ENCODE measurements around the gene ACTMAP. TPM values are rescaled to one million over a fixed set of nuclear protein-coding genes. Genes with fewer than 3 reads are reported as not detected.
"Not testable (repeated sequence)": the region's sequence is repeated elsewhere in the genome, so short reads cannot be mapped to it uniquely, and the experiment has no call there.

The ACTMAP gene
- total RNA-seq, 3 donors from 2014 or later (not counting 1 experiment from before 2014, with no cell fraction given) = 5.9 to 9.6 (median 8.2) TPM

DNA sequence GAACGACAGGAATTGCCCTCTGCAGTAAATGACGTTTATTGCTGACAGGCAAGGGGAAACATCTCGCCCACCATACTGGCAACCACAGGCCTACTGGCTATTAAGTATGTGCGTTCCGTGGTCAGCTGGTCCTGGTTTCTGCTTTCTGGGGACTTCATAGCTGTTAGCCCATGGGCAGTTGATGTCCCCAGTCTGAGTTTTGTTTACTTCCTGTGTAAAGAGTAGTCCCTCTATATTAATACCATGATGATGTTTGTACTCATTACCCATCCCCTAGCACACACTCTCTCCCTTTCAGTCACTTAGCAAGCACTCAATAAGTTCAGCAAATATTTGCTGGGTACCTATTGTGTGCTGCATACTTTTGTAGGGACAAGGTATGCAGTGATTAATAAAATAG is 18.6 kb upstream of the ACTMAP start:
- Histone ChIP-seq H3K4me3 (ENCODE audit: low read length) (no peak overlapping the region), H3K9me3 (ENCODE audit: control insufficient read depth, insufficient read depth, low read length) (no peaks in the 10 kb centered on the region), H3K27me3 (ENCODE audit: control insufficient read depth, insufficient read depth, low read length) (no peaks in the 10 kb centered on the region), H3K27ac (ENCODE audit: low read length) (no peak overlapping the region), H3K36me3 (ENCODE audit: control insufficient read depth, insufficient read depth, low read length) (peaks cover 22% of the 10 kb centered on the region), H3K4me1 (ENCODE audit: control insufficient read depth, insufficient read depth, low read length) (peaks cover 36% of the 10 kb centered on the region)
- Mint-ChIP-seq H3K4me1 (peaks cover 9 to 32% of the 10 kb centered on the region in 2 donors), H3K27me3 (ENCODE audit: low read depth in 2 of 2) (no peaks in the 10 kb centered on the region), H3K4me3 (no peak overlapping the region), H3K27ac (peak overlapping the region in 1 of 2 donors; percentile 67), H3K36me3 (peaks cover 8% of the 10 kb centered on the region), H3K9me3 (no peaks in the 10 kb centered on the region)
- TF ChIP-seq, protein P1, sequence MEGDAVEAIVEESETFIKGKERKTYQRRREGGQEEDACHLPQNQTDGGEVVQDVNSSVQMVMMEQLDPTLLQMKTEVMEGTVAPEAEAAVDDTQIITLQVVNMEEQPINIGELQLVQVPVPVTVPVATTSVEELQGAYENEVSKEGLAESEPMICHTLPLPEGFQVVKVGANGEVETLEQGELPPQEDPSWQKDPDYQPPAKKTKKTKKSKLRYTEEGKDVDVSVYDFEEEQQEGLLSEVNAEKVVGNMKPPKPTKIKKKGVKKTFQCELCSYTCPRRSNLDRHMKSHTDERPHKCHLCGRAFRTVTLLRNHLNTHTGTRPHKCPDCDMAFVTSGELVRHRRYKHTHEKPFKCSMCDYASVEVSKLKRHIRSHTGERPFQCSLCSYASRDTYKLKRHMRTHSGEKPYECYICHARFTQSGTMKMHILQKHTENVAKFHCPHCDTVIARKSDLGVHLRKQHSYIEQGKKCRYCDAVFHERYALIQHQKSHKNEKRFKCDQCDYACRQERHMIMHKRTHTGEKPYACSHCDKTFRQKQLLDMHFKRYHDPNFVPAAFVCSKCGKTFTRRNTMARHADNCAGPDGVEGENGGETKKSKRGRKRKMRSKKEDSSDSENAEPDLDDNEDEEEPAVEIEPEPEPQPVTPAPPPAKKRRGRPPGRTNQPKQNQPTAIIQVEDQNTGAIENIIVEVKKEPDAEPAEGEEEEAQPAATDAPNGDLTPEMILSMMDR (IDR thresholded peaks at IDR 0.05) = no peak
- intact Hi-C loops (cut with micrococcal nuclease) = no loop called here
- ATAC-seq (peak in 1 of 3 donors; percentile 52), DNase-seq (no peak)
- 72% methylated on average over 5 of the region's 5 CpGs for WGBS (ENCODE audit: insufficient coverage)

DNA sequence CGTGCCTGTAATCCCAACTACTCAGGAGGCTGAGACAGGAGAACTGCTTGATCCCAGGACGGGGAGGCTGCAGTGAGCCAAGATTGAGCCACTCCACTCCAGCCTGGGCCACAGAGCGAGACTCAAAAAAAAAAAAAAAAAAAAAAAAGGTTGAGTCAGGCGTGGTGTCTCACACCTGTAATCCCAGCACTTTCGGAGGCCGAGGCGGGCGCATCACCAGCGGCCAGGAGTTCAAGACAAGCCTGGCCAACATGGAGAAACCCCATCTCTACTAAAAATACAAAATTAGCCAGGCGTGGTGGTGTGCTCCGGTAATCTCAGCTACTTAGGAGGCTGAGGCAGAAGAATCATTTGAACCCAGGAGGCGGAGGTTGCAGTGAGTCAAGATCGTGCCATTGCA is 16.1 kb upstream of the ACTMAP start:
- ATAC-seq; H3K27ac ChIP-seq (ENCODE audit: low read length); H3K4me3 Mint-ChIP-seq; H3K9me3 Mint-ChIP-seq; H3K27me3 Mint-ChIP-seq (ENCODE audit: low read depth in 2 of 2); H3K27me3 ChIP-seq (ENCODE audit: control insufficient read depth, insufficient read depth, low read length); intact Hi-C loops (cut with micrococcal nuclease); DNase-seq; H3K27ac Mint-ChIP-seq; H3K9me3 ChIP-seq (ENCODE audit: control insufficient read depth, insufficient read depth, low read length); H3K4me3 ChIP-seq (ENCODE audit: low read length): not testable (repeated sequence)
- H3K4me1 ChIP-seq (ENCODE audit: control insufficient read depth, insufficient read depth, low read length) = peaks cover 36% of the 10 kb centered on the region
- WGBS (ENCODE audit: insufficient coverage) = 98% methylated on average over 12 of the region's 13 CpGs
- peaks cover 12% of the 10 kb centered on the region for H3K36me3 Mint-ChIP-seq
- peaks cover 14 to 43% of the 10 kb centered on the region in 2 donors for H3K4me1 Mint-ChIP-seq
- peaks cover 46% of the 10 kb centered on the region for H3K36me3 ChIP-seq (ENCODE audit: control insufficient read depth, insufficient read depth, low read length)

GRCh38 chr19:40763963-40764362 is 13.7 kb upstream of the ACTMAP start:
- TF ChIP-seq, protein P1 (IDR thresholded peaks at IDR 0.05) = no peak
- Mint-ChIP-seq H3K27me3 (ENCODE audit: low read depth in 2 of 2) (no peaks in the 10 kb centered on the region), H3K4me3 (no peak overlapping the region), H3K4me1 (peaks cover 8 to 32% of the 10 kb centered on the region in 2 donors), H3K9me3 (no peaks in the 10 kb centered on the region), H3K36me3 (peaks cover 30% of the 10 kb centered on the region), H3K27ac (peak overlapping the region in 1 of 2 donors; percentile 73)
- DNase-seq (no peak), ATAC-seq (no peak)
- intact Hi-C loops (cut with micrococcal nuclease) = no loop called here
- no peak overlapping the region for H3K27ac ChIP-seq (ENCODE audit: low read length)
- no peak overlapping the region for H3K4me3 ChIP-seq (ENCODE audit: low read length)
- WGBS (ENCODE audit: insufficient coverage) = 78% methylated on average over 9 of the region's 10 CpGs
- peaks cover 68% of the 10 kb centered on the region for H3K36me3 ChIP-seq (ENCODE audit: control insufficient read depth, insufficient read depth, low read length)
- H3K4me1 ChIP-seq (ENCODE audit: control insufficient read depth, insufficient read depth, low read length) = peaks cover 25% of the 10 kb centered on the region
- no peaks in the 10 kb centered on the region for H3K9me3 ChIP-seq (ENCODE audit: control insufficient read depth, insufficient read depth, low read length)
- H3K27me3 ChIP-seq (ENCODE audit: control insufficient read depth, insufficient read depth, low read length) = no peaks in the 10 kb centered on the region

DNA sequence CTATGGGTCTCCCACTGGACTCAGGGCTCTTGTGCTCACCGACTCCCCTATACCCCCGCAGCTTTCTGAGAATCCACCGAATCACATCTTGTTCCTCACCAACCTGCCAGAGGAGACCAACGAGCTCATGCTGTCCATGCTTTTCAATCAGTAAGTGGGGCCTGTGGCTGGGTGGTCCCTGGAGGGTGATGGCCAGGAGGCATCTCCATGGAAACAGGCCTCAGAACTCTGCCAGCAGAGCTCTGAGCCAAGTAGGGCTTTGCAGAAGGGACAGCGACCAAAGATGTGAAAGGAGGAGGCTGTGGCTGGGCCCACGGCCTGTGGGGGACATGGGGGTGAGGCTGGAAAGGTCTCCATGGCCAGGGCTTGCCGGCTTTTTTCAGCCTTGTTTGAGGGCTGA is 13.2 kb upstream of the ACTMAP start:
- Mint-ChIP-seq H3K27me3 (ENCODE audit: low read depth in 2 of 2) (no peaks in the 10 kb centered on the region), H3K27ac (peak overlapping the region in 1 of 2 donors; percentile 73), H3K4me1 (peaks cover 8 to 28% of the 10 kb centered on the region in 2 donors), H3K9me3 (no peaks in the 10 kb centered on the region), H3K4me3 (no peak overlapping the region), H3K36me3 (peaks cover 30% of the 10 kb centered on the region)
- Histone ChIP-seq H3K9me3 (ENCODE audit: control insufficient read depth, insufficient read depth, low read length) (no peaks in the 10 kb centered on the region), H3K4me3 (ENCODE audit: low read length) (no peak overlapping the region), H3K27me3 (ENCODE audit: control insufficient read depth, insufficient read depth, low read length) (no peaks in the 10 kb centered on the region), H3K27ac (ENCODE audit: low read length) (no peak overlapping the region), H3K4me1 (ENCODE audit: control insufficient read depth, insufficient read depth, low read length) (peaks cover 22% of the 10 kb centered on the region), H3K36me3 (ENCODE audit: control insufficient read depth, insufficient read depth, low read length) (peaks cover 69% of the 10 kb centered on the region)
- intact Hi-C loops (cut with micrococcal nuclease) = no loop called here
- TF ChIP-seq, protein P1 (IDR thresholded peaks at IDR 0.05) = no peak
- DNase-seq (no peak), ATAC-seq (no peak)
- WGBS (ENCODE audit: insufficient coverage) = 95% methylated on average over 7 of the region's 7 CpGs
